Stimulated activated CD8-positive, alpha-beta memory T cell treated with anti-CD3 and anti-CD28 coated beads, Interleukin-15, amount 100 ng/mL, for 1 hour (primary cell): ENCODE results near the gene ATP8A2.

ENCODE experiments used
- DNase-seq: peaks from one replicate; pipeline ENCODE4 v3.0.0-alpha.2; 2020; ENCODE audit warnings: low read depth

The ATP8A2 gene

DNA sequence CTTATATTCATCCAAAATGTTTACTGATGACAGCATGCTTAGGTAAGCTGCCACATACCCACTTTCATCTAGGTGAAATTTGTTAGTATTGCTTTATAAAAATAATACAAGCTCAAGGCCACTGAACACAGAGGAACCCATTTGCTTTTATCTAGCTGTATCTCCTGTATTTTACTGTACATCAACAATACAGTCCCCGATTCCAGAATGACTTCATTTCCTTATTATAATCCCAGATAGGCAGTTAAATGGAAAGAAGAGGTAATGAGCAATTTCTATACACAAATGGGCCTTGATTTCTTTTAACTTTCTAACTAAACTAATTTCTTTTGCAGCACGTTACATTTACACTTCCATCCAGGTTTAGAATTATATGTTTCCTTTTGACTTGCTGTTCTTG is 593.8 kb downstream of the ATP8A2 start:
- DNase-seq = no peak

GRCh38 chr13:25966086-25966485 is 594.3 kb downstream of the ATP8A2 start:
- no peak for DNase-seq

DNA sequence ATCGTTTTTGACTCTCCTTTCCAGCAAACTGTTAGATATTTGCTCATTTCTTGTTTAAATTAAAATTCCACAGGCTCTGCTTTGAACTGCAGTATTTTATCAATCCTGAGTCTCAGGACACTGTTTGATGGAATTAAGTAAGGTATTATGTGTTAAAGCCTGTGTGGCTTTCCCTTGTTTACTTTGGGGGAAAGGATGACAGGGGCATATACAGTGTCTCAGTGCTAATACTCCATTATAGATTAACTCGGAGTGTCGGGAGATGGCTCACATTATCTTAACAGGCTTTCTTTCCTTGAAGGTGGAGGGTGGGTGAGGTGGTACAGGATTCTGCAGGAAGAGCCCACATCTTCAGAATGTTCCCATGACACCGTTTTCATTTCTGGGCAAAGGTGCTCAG is 595.4 kb downstream of the ATP8A2 start:
- no peak for DNase-seq

GRCh38 chr13:25971047-25971446 is 599.3 kb downstream of the ATP8A2 start:
- no peak for DNase-seq

DNA sequence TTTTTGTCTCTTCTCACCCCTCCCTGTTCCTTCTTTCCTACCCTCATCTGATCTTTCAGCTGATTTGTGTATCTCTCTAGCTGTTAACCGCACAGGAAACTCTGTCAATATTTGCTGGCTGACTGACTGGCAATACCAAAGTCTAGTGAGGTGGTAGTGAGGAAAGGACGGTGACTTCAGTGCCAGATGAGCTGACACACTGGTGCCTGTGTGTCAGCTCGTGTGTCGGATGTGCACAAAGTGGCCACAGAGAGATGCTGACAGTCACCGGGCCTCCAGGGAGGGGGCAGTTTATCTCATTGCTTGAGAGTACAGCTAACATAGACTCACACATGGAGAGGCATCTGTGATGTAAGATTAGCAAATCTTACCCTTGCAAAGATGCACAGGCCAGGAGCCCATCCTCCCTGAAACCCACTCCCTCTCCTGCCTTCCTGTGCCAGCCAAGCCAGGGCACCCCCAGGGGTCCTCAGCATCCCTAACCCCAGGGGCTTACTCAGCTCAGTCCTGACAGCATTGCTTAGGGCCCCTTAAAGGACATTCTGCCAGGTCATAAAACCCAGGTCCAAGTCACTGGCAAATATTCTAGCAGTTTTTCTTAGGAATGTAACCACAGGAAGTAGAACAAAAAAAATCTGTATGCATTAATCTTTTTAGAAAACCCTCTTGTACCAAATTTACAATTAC is 599.8 kb downstream of the ATP8A2 start:
- DNase-seq = no peak

GRCh38 chr13:25973085-25973484 is 601.3 kb downstream of the ATP8A2 start:
- DNase-seq = no peak

DNA sequence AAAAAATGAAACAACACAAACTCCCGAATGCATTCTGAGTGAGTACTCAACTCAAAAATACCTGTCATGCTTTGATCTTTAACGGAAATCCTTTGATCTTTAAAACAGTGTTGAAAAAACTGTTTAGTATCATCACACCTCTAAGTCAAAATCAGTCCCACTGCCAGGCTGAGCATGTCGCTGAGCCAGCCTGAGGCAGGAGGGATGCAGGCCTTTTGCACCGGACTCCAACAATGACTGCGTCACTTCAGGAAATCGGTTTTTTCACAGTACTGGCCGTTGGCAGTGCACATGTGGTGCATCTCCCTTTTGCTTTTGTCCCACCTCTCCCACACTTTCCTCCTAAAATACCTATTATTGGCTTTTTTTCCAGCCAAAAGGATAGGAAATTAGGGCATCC is 601.8 kb downstream of the ATP8A2 start:
- DNase-seq = no peak

GRCh38 chr13:25977216-25977615 is 605.4 kb downstream of the ATP8A2 start:
- no peak for DNase-seq

- no peak for DNase-seq
These were observed 605.9 kb downstream of the ATP8A2 start for GRCh38 chr13:25977671-25978070.

GRCh38 chr13:25978961-25979360 is 607.2 kb downstream of the ATP8A2 start:
- DNase-seq = no peak

DNA sequence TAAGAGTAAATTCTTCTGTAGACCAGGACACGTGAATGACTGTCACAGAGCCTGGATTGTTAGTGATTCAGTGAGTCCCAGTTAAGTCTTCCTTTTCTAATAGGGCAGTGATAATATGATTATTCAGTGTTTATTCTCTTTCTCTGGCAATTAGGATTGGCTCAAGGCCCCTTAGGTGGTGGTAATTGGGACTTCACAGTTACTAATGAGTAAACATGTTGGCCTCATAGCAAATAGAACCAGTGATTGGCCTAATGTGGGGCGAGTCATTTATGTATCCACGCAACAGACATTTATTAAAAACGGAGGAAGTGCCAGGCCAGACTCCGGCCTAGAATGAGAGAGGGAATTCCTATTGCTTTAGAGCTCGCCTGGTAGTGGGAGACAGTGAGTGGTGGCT is 607.6 kb downstream of the ATP8A2 start:
- no peak for DNase-seq

GRCh38 chr13:25980255-25980654 is 608.5 kb downstream of the ATP8A2 start:
- DNase-seq = no peak

DNA sequence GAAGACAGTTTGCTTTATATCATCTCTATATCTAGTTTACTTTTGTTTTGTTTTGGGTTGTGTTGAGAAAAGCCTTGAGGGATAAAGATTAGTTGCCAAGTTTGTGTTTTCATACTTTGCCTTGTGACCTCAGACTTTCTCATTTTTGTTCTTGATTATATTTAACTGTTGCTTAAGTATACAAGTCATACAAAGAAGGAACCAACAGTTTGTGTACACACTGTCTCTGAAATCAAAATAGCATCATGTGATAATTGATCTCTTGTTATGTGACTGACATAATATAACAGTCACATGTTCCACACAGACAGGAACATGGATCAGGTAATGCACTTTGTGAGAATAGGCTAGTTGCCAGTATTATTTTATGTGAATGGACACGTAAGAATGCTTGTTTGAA is 609.3 kb downstream of the ATP8A2 start:
- no peak for DNase-seq

DNA sequence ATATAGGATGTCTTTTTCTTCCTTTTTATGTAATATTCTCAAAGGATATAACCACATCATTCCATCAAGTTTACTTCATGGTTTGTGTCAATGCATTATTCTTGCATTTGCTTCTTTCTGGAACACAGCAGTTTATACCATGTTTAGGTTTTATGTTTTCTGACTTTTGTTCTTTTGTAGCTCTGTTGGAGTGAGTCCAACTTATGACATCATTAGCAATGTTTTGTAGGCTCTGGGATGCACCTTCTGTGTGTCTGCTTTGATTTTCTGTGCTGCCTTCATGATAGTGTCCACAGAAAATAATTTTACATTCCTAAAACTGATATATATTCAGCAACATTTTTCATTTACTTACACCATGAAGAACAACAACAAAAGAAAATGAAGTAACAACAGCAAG is 611.1 kb downstream of the ATP8A2 start:
- no peak for DNase-seq

DNA sequence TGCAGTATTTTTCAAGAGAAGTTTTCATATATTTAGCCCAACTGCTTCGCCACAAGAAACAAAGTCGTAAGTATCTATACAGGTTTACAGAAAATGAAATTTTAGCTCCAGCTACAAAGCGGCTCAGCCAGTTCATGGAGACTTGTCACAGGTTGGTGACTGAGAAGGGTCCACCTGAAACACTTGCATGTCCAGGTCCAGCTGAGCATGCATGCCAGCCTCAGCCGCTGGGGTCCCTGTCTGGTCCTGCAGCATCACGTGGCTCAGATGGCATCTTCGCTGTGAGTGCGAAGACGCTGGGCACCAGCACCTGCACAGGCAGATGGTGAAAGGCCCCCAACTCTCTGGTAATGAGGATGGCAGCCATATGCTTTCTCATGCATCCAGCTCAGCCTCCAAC is 616.2 kb downstream of the ATP8A2 start:
- DNase-seq = no peak

GRCh38 chr13:25988661-25989060 is 616.9 kb downstream of the ATP8A2 start:
- no peak for DNase-seq

- no peak for DNase-seq
These were observed 619.0 kb downstream of the ATP8A2 start for GRCh38 chr13:25990801-25991200.

GRCh38 chr13:25992076-25992475 is 620.3 kb downstream of the ATP8A2 start:
- no peak for DNase-seq

DNA sequence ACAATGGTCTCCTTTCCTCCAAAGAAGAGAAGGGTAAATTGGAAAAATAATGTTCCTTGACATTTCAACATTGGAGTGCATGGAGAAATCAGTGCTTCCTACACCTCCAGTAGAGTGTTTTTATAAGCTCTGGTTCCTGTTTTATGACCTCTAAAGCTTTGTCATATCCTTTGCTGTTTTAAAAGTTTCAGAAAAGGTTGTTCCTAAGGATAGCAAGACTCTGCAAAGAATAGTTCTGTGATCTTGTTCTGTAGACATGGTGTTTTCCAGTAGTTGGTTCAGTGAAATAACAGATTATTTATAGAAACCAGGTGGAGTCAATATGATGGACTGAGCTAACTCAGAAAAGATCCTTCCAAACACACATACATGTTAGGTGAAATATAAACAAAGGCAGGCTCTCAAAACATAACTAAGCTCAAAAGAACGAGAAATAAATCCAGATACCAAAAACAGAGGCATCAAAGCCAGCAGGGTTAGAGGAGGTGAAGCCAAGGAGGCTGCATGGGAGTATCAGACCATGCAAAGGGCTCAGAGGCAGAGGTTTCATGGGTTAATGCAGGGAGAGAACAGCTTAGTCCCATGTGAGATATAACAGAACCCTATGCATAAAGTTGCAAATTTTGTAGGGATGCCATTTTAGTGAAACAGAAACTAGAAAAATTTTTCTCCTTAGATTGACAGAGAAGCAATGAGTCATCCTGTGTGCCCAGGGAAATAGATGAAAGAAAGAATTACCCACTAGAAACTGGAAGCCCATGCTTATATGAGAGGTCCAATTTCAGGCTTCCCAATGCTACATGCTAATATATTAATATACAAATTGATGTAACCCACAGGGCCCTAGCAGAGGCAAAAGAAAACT is 635.7 kb downstream of the ATP8A2 start:
- DNase-seq = no peak

- DNase-seq = no peak
These were observed 638.9 kb downstream of the ATP8A2 start for GRCh38 chr13:26010487-26011207.

DNA sequence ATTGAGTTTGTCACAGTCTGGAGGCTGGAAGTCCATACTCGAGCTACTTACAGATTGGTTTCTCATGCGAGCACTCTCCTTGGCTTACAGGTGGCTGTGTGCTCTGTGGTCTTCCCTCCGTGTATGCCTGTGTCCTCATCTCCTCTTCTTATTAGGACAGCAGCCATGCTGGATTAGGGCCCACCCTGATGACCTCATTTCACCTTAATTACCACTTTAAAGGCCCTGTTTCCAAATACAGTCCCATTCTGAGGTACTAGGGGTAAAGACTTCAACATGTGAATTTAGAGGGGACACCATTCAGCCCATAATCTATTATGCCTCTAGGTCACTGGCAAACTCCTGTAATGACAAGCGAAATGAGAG is 639.4 kb downstream of the ATP8A2 start:
- no peak for DNase-seq

- DNase-seq = no peak
These were observed 640.4 kb downstream of the ATP8A2 start for GRCh38 chr13:26011996-26012821.
